GM19025 (cell line): ENCODE data around the gene RNF26.

ENCODE experiments used
- ATAC-seq: cut with Tn5 transposase; IDR thresholded peaks from one replicate; pipeline ENCODE4 v1.9.1; 2021; ENCODE audit warnings: mild to moderate bottlenecking, low read depth, moderate library complexity; ENCODE audit not compliant: unreplicated experiment

RNF26 gene

DNA sequence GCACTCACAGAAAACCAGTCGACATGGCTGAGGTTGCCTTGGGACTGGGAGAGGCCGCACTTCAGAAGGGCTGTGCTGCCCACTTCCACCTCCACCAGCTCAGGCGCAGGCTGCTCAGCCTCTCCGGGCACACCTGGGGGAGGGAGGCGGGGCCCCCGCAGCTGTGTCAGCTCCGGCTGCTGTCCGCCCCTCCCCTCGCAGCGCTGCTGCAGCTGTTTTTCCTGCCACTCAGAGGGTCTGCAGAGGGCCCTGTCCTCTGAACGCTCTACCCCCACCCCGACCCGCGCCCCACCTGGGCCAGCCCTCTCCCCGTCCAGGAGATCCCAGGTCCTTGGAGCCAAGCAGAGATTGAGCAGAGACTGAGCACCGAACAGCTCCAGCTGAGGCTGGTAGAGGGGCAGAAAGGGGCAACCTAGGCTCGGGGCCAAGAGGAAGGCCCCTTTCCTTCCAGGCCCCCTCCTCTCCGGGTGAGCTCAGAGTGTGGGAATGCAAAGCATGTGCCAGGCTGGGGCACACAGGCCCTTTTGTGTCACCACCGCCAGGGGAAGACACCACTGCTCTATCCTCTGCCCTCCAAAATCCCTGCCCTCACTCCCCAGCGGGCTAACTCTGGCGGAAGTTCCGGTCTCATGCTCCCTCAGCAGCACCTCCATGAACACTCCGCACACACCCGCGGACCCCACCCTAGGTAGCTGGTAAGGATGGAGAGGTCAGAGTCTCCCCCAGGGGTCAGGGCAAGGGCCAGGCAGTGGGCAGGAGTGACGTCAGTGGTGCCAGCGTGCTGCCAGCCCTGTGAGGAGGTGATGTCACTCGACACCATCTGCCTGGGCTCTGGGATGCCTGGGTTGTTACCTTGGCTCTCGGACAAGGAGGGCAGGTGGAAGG lies 19.0 kb upstream of the RNF26 start:
- ATAC-seq: no peak

DNA sequence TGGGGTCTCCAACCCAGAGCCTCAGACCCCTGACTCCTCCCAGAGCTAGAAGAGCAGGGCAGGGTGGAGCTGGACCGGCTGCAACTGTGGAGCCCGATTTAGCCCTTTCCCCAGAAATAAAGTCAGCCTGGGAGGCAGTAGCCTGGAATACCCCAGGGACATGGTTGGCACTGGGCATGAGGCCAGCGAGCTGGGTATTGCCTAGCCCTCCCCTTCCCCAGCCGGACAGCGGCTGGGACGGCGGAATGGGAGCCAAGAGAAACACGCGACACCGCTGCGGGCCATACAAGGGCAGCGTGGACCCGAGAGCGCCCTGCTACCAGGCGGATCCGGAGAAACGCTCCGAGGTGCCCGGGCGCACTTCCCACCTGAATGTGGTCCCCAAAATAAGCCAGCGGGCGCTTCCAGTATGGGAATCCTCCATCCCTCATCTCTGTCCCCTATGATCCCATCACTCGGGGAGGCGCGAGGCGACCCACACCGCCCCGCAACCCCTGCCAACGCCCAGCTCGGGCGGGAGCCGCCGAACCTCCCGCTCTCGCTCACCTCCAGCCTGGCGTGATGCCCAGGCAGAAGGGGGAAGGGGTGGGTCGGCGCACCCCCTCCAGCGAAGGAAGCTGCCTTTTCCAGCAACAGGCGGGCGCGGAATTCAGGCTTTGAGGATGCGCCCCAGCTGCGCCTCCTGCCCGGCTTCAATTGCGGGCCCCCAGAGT lies 18.2 kb upstream of the RNF26 start:
- ATAC-seq: no peak

GRCh38 chr11:119316729-119317591 lies 17.4 kb upstream of the RNF26 start, which contains the start of gene MCAM:
MCAM (minus strand) TSS chr11:119317130; CDS start chr11:119317101, 29 bp downstream.
- ATAC-seq: no peak

GRCh38 chr11:119317592-119318239 lies 16.6 kb upstream of the RNF26 start:
- no peak for ATAC-seq

- no peak for ATAC-seq
Measured at GRCh38 chr11:119318240-119319135, 15.8 kb upstream of the RNF26 start.

GRCh38 chr11:119319136-119319699 lies 15.1 kb upstream of the RNF26 start:
- no peak for ATAC-seq

GRCh38 chr11:119319700-119320239 lies 14.6 kb upstream of the RNF26 start:
- ATAC-seq: no peak

DNA sequence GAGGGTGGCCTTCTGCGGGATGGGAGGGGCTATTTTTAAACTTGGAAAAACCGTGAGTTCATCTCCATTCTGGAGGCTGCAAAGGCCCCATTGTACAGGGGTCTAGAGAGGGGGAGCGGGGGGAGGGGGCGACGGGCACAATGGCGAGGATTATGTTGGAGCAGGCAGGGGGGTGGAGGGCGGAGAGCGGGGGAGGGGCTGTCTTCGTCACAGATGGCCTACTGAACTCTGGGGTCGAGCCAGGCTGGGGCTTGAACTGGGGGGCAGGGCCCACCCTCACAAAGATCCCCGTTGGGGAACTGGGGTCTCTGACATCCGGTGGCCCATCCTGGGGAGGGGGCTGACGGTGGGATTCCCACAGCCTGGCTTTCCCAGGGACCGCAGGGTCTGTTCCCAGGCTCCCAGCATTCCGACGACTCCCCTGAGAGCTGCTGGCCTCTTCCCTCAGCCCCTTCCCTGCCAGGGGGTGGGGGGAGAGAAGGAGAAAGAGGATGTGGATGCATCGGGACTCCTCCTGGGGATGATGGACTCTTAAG lies 14.0 kb upstream of the RNF26 start:
- ATAC-seq: no peak

GRCh38 chr11:119320776-119321524 lies 13.4 kb upstream of the RNF26 start:
- ATAC-seq: peak; percentile 33

DNA sequence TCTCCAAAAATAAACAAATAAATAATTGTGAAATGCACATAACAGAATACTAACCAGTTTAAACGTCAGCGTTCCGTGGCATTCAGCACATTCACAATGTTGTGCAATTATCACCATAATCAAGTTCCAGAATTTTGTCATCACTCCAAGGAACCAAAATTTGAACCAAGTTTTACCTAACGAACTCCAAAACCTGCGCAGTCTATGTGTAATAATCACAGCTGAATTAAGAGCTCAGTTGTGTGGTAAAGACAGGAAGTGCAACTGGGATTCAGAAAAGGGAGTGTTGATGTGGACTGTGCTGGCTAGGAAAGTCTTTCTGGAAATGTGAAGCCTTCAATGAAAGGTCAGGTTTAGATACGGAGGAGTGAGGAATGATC lies 12.0 kb upstream of the RNF26 start:
- ATAC-seq: no peak

GRCh38 chr11:119322921-119323531 lies 11.3 kb upstream of the RNF26 start:
- no peak for ATAC-seq

GRCh38 chr11:119323532-119324033 lies 10.7 kb upstream of the RNF26 start:
- no peak for ATAC-seq

GRCh38 chr11:119324189-119324588 lies 10.1 kb upstream of the RNF26 start:
- no peak for ATAC-seq

DNA sequence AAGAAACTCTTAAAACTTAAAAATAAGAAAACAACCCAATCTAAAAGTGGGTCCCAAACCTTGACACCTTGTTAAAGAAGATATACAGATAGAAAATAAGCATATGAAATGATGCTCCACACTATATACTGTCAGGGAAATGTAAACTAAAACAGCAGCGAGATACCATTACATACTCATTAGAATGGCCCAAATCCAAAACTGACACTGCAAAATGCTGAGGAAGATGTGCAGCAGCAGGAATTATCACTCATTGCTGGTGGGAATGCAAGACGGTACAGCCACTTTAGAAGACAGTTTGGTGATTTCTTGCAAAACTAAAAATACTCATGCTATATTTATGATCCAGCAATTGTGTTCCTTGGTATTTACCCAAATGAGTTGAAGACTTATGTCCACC lies 5.0 kb upstream of the RNF26 start:
- ATAC-seq: no peak

DNA sequence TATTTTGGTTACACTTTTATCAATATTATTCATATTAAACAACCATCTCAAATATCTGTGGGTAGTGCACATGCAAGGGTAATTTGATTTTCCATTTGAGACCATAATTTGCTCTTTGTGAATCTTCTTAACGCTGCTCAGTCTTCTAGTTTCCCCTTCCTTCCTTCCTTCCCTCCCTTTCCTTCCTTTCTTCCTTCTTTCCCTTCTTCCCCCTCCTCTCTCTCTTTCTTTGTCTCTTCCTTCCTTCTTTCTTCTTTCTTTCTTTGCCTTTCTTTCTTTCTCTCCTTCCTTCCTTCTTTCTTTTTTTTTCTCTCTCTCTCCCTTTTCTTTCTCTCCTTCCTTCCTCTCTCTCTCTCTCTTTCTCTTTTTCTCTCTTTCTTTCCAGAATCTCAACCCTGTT lies 4.1 kb upstream of the RNF26 start:
- no peak for ATAC-seq

- ATAC-seq: no peak
Measured at GRCh38 chr11:119332111-119332765, 2.1 kb upstream of the RNF26 start.
